KMS-11 (cell line): ENCODE data around the gene AKT1S1.
A peak's percentile ranks its signal among the peaks of the same experiment; 100 is the strongest.

Experiments used
- H2AFZ ChIP-seq: fragments of 200-600 bp; sonication (generic); 2 replicates; pipeline ENCODE4 v1.6.1; 2016; ENCODE audit warnings: antibody characterized with exemption, mixed run types, low read depth
- H3K27ac ChIP-seq: fragments of 200-600 bp; sonication (generic); 2 replicates; pipeline ENCODE4 v1.6.1; 2016; ENCODE audit warnings: mild to moderate bottlenecking, mixed run types
- H3K27me3 ChIP-seq: fragments of 200-600 bp; sonication (generic); 2 replicates; pipeline ENCODE4 v1.6.1; 2017; ENCODE audit warnings: mild to moderate bottlenecking, low read depth, mixed run types, moderate library complexity; ENCODE audit not compliant: insufficient read depth
- H3K36me3 ChIP-seq: fragments of 200-600 bp; sonication (generic); 2 replicates; pipeline ENCODE4 v1.6.1; 2017; ENCODE audit warnings: mild to moderate bottlenecking, mixed run types; ENCODE audit not compliant: insufficient read depth
- H3K4me1 ChIP-seq: fragments of 200-600 bp; sonication (generic); 2 replicates; pipeline ENCODE4 v1.6.1; 2016; ENCODE audit warnings: mild to moderate bottlenecking, low read depth, mixed run types; ENCODE audit not compliant: poor library complexity, severe bottlenecking
- H3K4me2 ChIP-seq: fragments of 200-600 bp; sonication (generic); 2 replicates; pipeline ENCODE4 v1.7.0; 2016; ENCODE audit warnings: mild to moderate bottlenecking, mixed run types
- H3K4me3 ChIP-seq: fragments of 200-600 bp; sonication (generic); IDR thresholded peaks from 2 replicates; pipeline ENCODE4 v1.6.1; 2017; ENCODE audit warnings: low read depth, low read length, mixed read lengths; ENCODE audit not compliant: insufficient read depth
- H3K79me2 ChIP-seq: fragments of 200-600 bp; sonication (generic); 2 replicates; pipeline ENCODE4 v1.6.1; 2016; ENCODE audit warnings: low read depth, mixed run types; ENCODE audit not compliant: insufficient read depth
- H3K9ac ChIP-seq: fragments of 200-600 bp; sonication (generic); 2 replicates; pipeline ENCODE4 v1.6.1; 2016; ENCODE audit warnings: mild to moderate bottlenecking, mixed run types
- H4K20me1 ChIP-seq: fragments of 200-600 bp; sonication (generic); 2 replicates; pipeline ENCODE4 v1.6.1; 2016; ENCODE audit warnings: mild to moderate bottlenecking, mixed run types; ENCODE audit not compliant: insufficient read depth
- CTCF ChIP-seq: fragments of 200-600 bp; sonication (generic); conservative IDR thresholded peaks from 2 replicates; pipeline ENCODE4 v1.6.1; 2017; ENCODE audit warnings: low read depth, mild to moderate bottlenecking, antibody characterized with exemption, low read length, moderate library complexity, mixed read lengths

Gene AKT1S1

GRCh38 chr19:49920624-49921363 lies 43.6 kb upstream of the AKT1S1 start:
- Histone ChIP-seq H3K4me3 (no peak overlapping the region), H3K4me1 (peaks cover 69% of the 10 kb centered on the region), H3K4me2 (peak overlapping the region; percentile 23; the same call in 1 of the 2 replicates), H3K36me3 (peaks cover 14% of the 10 kb centered on the region; the same call in 1 of the 2 replicates), H3K27ac (peak overlapping the region; percentile 69; the same call in 1 of the 2 replicates), H3K9ac (peak overlapping the region; percentile 26; the same call in 1 of the 2 replicates), H2AFZ (no peak overlapping the region), H4K20me1 (peaks cover 14% of the 10 kb centered on the region; the same call in 1 of the 2 replicates), H3K27me3 (no peaks in the 10 kb centered on the region), H3K79me2 (peaks cover 95% of the 10 kb centered on the region)
- no peak for TF ChIP-seq CTCF

- H2AFZ ChIP-seq: no peak overlapping the region
- H3K79me2 ChIP-seq: peaks cover 81% of the 10 kb centered on the region
- peaks cover 49% of the 10 kb centered on the region for H3K4me1 ChIP-seq
- H3K4me3 ChIP-seq: no peak overlapping the region
- peaks cover 27% of the 10 kb centered on the region; the same call in 1 of the 2 replicates for H3K36me3 ChIP-seq
- H3K27ac ChIP-seq: no peak overlapping the region
- no peak overlapping the region for H3K9ac ChIP-seq
- no peak for TF ChIP-seq CTCF
- H3K27me3 ChIP-seq: no peaks in the 10 kb centered on the region
- no peak overlapping the region for H3K4me2 ChIP-seq
- H4K20me1 ChIP-seq: peaks cover 14% of the 10 kb centered on the region; the same call in 1 of the 2 replicates
Measured at GRCh38 chr19:49918089-49918488, 40.9 kb upstream of the AKT1S1 start.

GRCh38 chr19:49916839-49917733 lies 39.9 kb upstream of the AKT1S1 start:
- peaks cover 14% of the 10 kb centered on the region; the same call in 1 of the 2 replicates for H4K20me1 ChIP-seq

More at GRCh38 chr19:49916839-49917733, 39.9 kb upstream of the AKT1S1 start:
- no peak overlapping the region for H3K4me3 ChIP-seq
- no peak for TF ChIP-seq CTCF
- peaks cover 49% of the 10 kb centered on the region for H3K4me1 ChIP-seq
- H3K36me3 ChIP-seq: peaks cover 24% of the 10 kb centered on the region; the same call in 1 of the 2 replicates
- no peaks in the 10 kb centered on the region for H3K27me3 ChIP-seq
- H2AFZ ChIP-seq: no peak overlapping the region
- H3K79me2 ChIP-seq: peaks cover 71% of the 10 kb centered on the region
- no peak overlapping the region for H3K27ac ChIP-seq
- H3K4me2 ChIP-seq: no peak overlapping the region
- no peak overlapping the region for H3K9ac ChIP-seq
